GM19099 (cell line): ENCODE measurements around the gene LZIC.
A peak's percentile ranks its signal among the peaks of the same experiment; 100 is the strongest.

Experiments used
- POLR2A ChIP-seq: IDR thresholded peaks from 3 replicates; pipeline ENCODE4 v1.6.1; 2011; ENCODE audit warnings: low read depth; ENCODE audit not compliant: insufficient read length; ENCODE audit errors: extremely low read depth

Gene LZIC

GRCh38 chr1:9942939-9943788 is at the start of gene LZIC, which contains the start of gene NMNAT1:
LZIC (minus strand) TSS chr1:9943391; CDS start chr1:9936619, 6,772 bp downstream.
NMNAT1 (plus strand) TSS chr1:9943475; CDS start chr1:9972074, 28,599 bp downstream.
- peak; percentile 97 for TF ChIP-seq POLR2A

GRCh38 chr1:9992910-9993309 is 49.7 kb upstream of the LZIC start:
- no peak for TF ChIP-seq POLR2A

- no peak for TF ChIP-seq POLR2A
Measured at GRCh38 chr1:9990944-9991343, 47.8 kb upstream of the LZIC start.

- no peak for TF ChIP-seq POLR2A
Measured at GRCh38 chr1:9989773-9990172, 46.6 kb upstream of the LZIC start.

GRCh38 chr1:9985001-9985400 is 41.8 kb upstream of the LZIC start:
- no peak for TF ChIP-seq POLR2A

- no peak for TF ChIP-seq POLR2A
Measured at GRCh38 chr1:9984253-9984652, 41.1 kb upstream of the LZIC start.

GRCh38 chr1:9960706-9961562 is 17.7 kb upstream of the LZIC start:
- no peak for TF ChIP-seq POLR2A

- TF ChIP-seq POLR2A, result no peak
Measured at GRCh38 chr1:9960011-9960410, 16.8 kb upstream of the LZIC start.

- no peak for TF ChIP-seq POLR2A
Measured at GRCh38 chr1:9957726-9958125, 14.5 kb upstream of the LZIC start.

- TF ChIP-seq POLR2A, result no peak
Measured at GRCh38 chr1:9946315-9946714, 3.1 kb upstream of the LZIC start.

GRCh38 chr1:9942399-9942938 is 722 bp downstream of the LZIC start:
- TF ChIP-seq POLR2A, result no peak

GRCh38 chr1:9929431-9930385 is 13.5 kb downstream of the LZIC start:
- TF ChIP-seq POLR2A, result no peak

- no peak for TF ChIP-seq POLR2A
Measured at GRCh38 chr1:9927259-9927658, 15.9 kb downstream of the LZIC start.

GRCh38 chr1:9922342-9922741 is 20.8 kb downstream of the LZIC start:
- TF ChIP-seq POLR2A, result no peak
